MCF 10A (cell line): Measurements from ENCODE around the gene COBL. TPM values are rescaled to one million over a fixed set of nuclear protein-coding genes. Genes with fewer than 3 reads are reported as not detected.

Experiments used
- BruUV-seq: library from RNA; stranded (reverse); fragments of 400-500 nt; replicated peaks from 2 replicates; lab custom pipeline; 2021; lab: Mats Ljungman, UMichigan
- CTCF ChIA-PET: fragments of 300-600 bp; sonication (Branson Sonifier 250); formaldehyde crosslinking; extraction: SDS; loops from one replicate; lab custom pipeline; 2021; ENCODE audit warnings: antibody characterized with exemption, inconsistent platforms; lab: Yijun Ruan, JAX
- POLR2A ChIA-PET: fragments of 300-600, 350-650 bp; sonication (Branson Sonifier 250); formaldehyde crosslinking; extraction: SDS; loops from one replicate; lab custom pipeline; 2020; ENCODE audit warnings: antibody characterized with exemption, inconsistent platforms; lab: Yijun Ruan, JAX
- DNase-seq: peaks from one replicate; pipeline ENCODE4 v3.0.0-alpha.2; 2018; ENCODE audit not compliant: unreplicated experiment
- H3K27ac Mint-ChIP-seq: one replicate; pipeline ENCODE4 v1.8.0; 2022; ENCODE audit warnings: mild to moderate bottlenecking, low read depth, mixed read lengths; ENCODE audit not compliant: unreplicated experiment
- H3K27me3 Mint-ChIP-seq: one replicate; pipeline ENCODE4 v1.8.0; 2022; ENCODE audit warnings: mixed read lengths; ENCODE audit not compliant: insufficient read depth, unreplicated experiment
- H3K36me3 Mint-ChIP-seq: one replicate; pipeline ENCODE4 v1.8.0; 2022; ENCODE audit warnings: mild to moderate bottlenecking, moderate library complexity, mixed read lengths; ENCODE audit not compliant: insufficient read depth, unreplicated experiment
- H3K4me1 Mint-ChIP-seq: one replicate; pipeline ENCODE4 v1.8.0; 2022; ENCODE audit warnings: mixed read lengths; ENCODE audit not compliant: insufficient read depth, unreplicated experiment
- H3K4me3 Mint-ChIP-seq: one replicate; pipeline ENCODE4 v1.8.0; 2022; ENCODE audit warnings: mild to moderate bottlenecking, moderate library complexity, mixed read lengths; ENCODE audit not compliant: unreplicated experiment
- H3K9me3 Mint-ChIP-seq: one replicate; pipeline ENCODE4 v1.8.0; 2022; ENCODE audit warnings: mixed read lengths; ENCODE audit not compliant: unreplicated experiment
- intact Hi-C: fragments of 100-400 bp; cut with micrococcal nuclease; formaldehyde crosslinking; loops from 2 replicates; pipeline ENCODE4 v1.14.1; 2022
- total RNA-seq: library from RNA; stranded (reverse); gene quantifications from 2 replicates; pipeline ENCODE4 v1.2.3, GENCODE V29; 2022
- TF ChIP-seq, protein P1 (sequence below): fragments of 200-600 bp; IDR thresholded peaks from one replicate; pipeline ENCODE4 v1.8.0; 2022; ENCODE audit warnings: antibody characterized with exemption, mild to moderate bottlenecking; ENCODE audit not compliant: unreplicated experiment

The COBL gene
- total RNA-seq, 1 experiment from 2014 or later: 12.3 TPM

DNA sequence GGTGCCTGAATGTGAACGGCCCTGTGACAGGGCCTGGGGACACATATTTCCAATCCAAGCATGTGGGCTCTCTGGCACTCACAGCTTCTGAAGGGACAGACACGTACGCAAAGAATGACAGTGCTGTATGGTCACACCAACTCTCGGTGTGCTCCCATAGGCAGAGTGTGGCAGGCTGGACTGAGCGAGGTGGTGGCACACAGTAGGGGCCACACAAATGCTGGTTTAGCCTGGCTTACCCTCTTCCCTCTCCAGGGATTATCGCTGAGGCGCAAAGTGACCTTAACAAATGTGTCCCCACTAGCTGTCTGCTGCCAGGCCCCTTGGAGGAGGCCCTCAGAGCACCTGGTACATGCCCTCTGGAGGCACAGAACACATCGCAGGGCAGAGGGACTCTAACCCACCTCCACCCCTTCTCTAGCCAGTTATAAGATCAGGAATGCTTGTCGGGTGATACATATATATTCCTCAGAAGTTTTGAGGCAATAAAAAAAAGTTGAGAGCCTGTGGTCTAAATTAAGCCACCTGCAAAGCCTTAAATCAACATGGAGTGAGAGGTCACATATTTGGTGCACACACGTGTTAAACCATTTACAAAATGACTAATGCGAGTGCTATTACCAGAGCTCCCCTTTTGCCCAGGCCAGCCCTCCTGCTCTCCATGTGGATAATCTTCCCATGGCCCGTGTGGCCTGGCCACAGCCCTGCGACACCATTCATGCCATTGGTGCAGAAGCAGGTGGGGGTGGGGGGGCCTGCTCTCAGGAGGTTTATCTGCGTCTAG, 271.1 kb downstream of the COBL start:
- POLR2A ChIA-PET: interaction anchor here (0.7 kb wide), 3 partner anchors 19 to 587 kb away, joined by 3 read pairs; no protein-coding TSS in a partner anchor
- Mint-ChIP-seq H3K4me1 (peaks cover 17% of the 10 kb centered on the region), H3K27ac (no peak overlapping the region), H3K36me3 (no peaks in the 10 kb centered on the region), H3K9me3 (no peaks in the 10 kb centered on the region), H3K27me3 (peaks cover 19% of the 10 kb centered on the region), H3K4me3 (no peak overlapping the region)
- TF ChIP-seq, protein P1, sequence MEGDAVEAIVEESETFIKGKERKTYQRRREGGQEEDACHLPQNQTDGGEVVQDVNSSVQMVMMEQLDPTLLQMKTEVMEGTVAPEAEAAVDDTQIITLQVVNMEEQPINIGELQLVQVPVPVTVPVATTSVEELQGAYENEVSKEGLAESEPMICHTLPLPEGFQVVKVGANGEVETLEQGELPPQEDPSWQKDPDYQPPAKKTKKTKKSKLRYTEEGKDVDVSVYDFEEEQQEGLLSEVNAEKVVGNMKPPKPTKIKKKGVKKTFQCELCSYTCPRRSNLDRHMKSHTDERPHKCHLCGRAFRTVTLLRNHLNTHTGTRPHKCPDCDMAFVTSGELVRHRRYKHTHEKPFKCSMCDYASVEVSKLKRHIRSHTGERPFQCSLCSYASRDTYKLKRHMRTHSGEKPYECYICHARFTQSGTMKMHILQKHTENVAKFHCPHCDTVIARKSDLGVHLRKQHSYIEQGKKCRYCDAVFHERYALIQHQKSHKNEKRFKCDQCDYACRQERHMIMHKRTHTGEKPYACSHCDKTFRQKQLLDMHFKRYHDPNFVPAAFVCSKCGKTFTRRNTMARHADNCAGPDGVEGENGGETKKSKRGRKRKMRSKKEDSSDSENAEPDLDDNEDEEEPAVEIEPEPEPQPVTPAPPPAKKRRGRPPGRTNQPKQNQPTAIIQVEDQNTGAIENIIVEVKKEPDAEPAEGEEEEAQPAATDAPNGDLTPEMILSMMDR: no peak
- no TSS peak for BruUV-seq
- intact Hi-C loops: no loop called here
- CTCF ChIA-PET: interaction anchor here (0.5 to 0.7 kb wide), 3 partner anchors 127 to 230 kb away, joined by 3 read pairs; no protein-coding TSS in a partner anchor
- DNase-seq: peak; percentile 79

DNA sequence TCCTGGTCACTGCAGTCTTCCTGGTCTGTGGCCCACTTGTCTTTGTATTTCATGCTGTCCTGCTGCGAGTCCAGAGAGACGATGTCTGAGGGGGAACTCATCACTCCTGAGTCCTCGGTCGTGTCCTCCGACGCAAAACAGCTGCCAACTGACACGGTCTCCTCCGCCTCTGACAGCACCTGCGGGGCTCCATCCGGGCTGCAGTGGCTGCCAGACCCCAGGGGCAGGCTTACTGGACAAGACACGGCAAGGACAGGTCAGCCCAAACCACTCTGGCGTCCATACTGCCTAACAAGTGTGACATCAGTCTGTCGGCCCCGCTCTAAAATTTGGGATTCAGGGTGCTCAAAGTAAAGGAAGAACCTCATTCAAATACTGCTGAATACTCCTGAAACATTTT, 273.1 kb downstream of the COBL start:
- peaks cover 17% of the 10 kb centered on the region for H3K4me1 Mint-ChIP-seq
- H3K9me3 Mint-ChIP-seq: no peaks in the 10 kb centered on the region
- POLR2A ChIA-PET: no interaction called here
- CTCF ChIA-PET: interaction anchor here (1.0 kb wide), 1 partner anchor 24 kb away, joined by 3 read pairs; no protein-coding TSS in a partner anchor
- TF ChIP-seq, protein P1: no peak
- no peak for DNase-seq
- H3K36me3 Mint-ChIP-seq: no peaks in the 10 kb centered on the region
- no peak overlapping the region for H3K27ac Mint-ChIP-seq
- BruUV-seq: no TSS peak
- no peaks in the 10 kb centered on the region for H3K27me3 Mint-ChIP-seq
- no peak overlapping the region for H3K4me3 Mint-ChIP-seq
- intact Hi-C loops: no loop called here

DNA sequence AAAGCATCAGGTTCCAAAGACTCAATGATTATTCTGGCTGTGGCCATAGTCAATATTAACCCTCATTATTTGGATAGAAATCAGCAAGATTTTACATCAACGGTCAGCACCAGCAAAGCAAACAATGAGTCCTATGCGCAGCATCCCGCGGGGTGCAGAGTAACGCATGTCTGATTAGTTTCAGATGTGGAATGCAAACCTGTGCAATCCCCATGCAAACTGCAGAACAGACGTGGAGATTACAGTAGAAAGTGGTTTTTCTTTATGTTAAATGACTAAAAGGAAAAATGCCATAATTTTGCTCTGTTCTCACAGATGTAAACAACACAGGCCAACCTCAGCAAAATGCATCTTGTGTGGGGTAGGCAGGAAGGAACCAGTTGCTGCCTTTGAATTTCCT, 275.8 kb downstream of the COBL start:
- DNase-seq: no peak
- Mint-ChIP-seq H3K36me3 (no peaks in the 10 kb centered on the region), H3K27me3 (no peaks in the 10 kb centered on the region), H3K9me3 (no peaks in the 10 kb centered on the region), H3K27ac (no peak overlapping the region), H3K4me3 (no peak overlapping the region), H3K4me1 (peaks cover 9% of the 10 kb centered on the region)
- BruUV-seq: no TSS peak
- ChIA-PET CTCF (no interaction called here), POLR2A (interaction anchor here (0.6 to 0.7 kb wide), 2 partner anchors 371 to 764 kb away, joined by 3 to 4 read pairs; no protein-coding TSS in a partner anchor)
- TF ChIP-seq, protein P1: no peak
- intact Hi-C loops: no loop called here

DNA sequence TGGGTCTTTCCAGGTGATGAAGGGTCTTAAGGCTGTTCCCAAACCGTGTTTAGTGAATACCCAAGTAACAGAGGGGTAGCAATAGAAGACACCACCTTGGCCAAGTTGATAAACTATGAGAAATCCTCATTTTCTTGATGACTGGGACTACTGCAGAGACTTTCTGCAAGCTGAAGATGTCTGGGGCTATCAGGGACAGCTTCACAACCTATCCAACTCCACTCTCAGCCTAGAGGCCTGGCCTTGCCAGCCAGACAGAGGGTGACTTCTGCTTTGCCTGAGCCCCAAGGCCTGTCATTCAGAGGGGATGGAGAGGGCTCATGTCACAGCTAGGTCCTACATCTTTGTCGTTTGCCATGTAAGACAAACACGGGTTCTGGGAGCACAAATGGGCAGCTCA, 278.0 kb downstream of the COBL start:
- DNase-seq: no peak
- POLR2A ChIA-PET: no interaction called here
- no peaks in the 10 kb centered on the region for H3K36me3 Mint-ChIP-seq
- no peak overlapping the region for H3K27ac Mint-ChIP-seq
- CTCF ChIA-PET: interaction anchor here (0.6 to 1.2 kb wide), 3 partner anchors 11 to 833 kb away, joined by 3 to 4 read pairs (median 3); no protein-coding TSS in a partner anchor
- TF ChIP-seq, protein P1: no peak
- no peaks in the 10 kb centered on the region for H3K9me3 Mint-ChIP-seq
- no TSS peak for BruUV-seq
- H3K27me3 Mint-ChIP-seq: no peaks in the 10 kb centered on the region
- no peak overlapping the region for H3K4me3 Mint-ChIP-seq
- no peaks in the 10 kb centered on the region for H3K4me1 Mint-ChIP-seq
- intact Hi-C loops: no loop called here
